ENCODE measurements around the gene SETBP1.
A peak's percentile ranks its signal among the peaks of the same experiment; 100 is the strongest.

SETBP1 gene

GRCh38 chr18:44897411-44897810 lies 216.7 kb downstream of the SETBP1 start:
- FAIRE-seq (no peak), DNase-seq (ENCODE audit: insufficient read length, low spot score) (no peak)
- no peak for TF ChIP-seq CTCF (IDR thresholded peaks at IDR 0.05; ENCODE audit: insufficient read depth, missing control alignments)

- no peak for FAIRE-seq
- DNase-seq (ENCODE audit: insufficient read length, low spot score) = no peak
- TF ChIP-seq CTCF (IDR thresholded peaks at IDR 0.05; ENCODE audit: insufficient read depth, missing control alignments) = no peak
Measured at GRCh38 chr18:44897816-44898215, 217.1 kb downstream of the SETBP1 start.

GRCh38 chr18:44898498-44898897 lies 217.8 kb downstream of the SETBP1 start:
- FAIRE-seq = no peak
- TF ChIP-seq CTCF (IDR thresholded peaks at IDR 0.05; ENCODE audit: insufficient read depth, missing control alignments) = no peak
- DNase-seq (ENCODE audit: insufficient read length, low spot score) = no peak

GRCh38 chr18:44899832-44900231 lies 219.1 kb downstream of the SETBP1 start:
- TF ChIP-seq CTCF (IDR thresholded peaks at IDR 0.05; ENCODE audit: insufficient read depth, missing control alignments) = no peak
- no peak for DNase-seq (ENCODE audit: insufficient read length, low spot score)
- no peak for FAIRE-seq

GRCh38 chr18:44900627-44901026 lies 219.9 kb downstream of the SETBP1 start:
- DNase-seq (ENCODE audit: insufficient read length, low spot score) (no peak), FAIRE-seq (no peak)
- TF ChIP-seq CTCF (IDR thresholded peaks at IDR 0.05; ENCODE audit: insufficient read depth, missing control alignments) = no peak

GRCh38 chr18:44901283-44901682 lies 220.6 kb downstream of the SETBP1 start:
- FAIRE-seq (no peak), DNase-seq (ENCODE audit: insufficient read length, low spot score) (no peak)
- TF ChIP-seq CTCF (IDR thresholded peaks at IDR 0.05; ENCODE audit: insufficient read depth, missing control alignments) = peak; percentile 19

- FAIRE-seq (no peak), DNase-seq (ENCODE audit: insufficient read length, low spot score) (no peak)
- no peak for TF ChIP-seq CTCF (IDR thresholded peaks at IDR 0.05; ENCODE audit: insufficient read depth, missing control alignments)
Measured at GRCh38 chr18:44903327-44903726, 222.6 kb downstream of the SETBP1 start.
